ENCODE results near the gene GALNT10.

The GALNT10 gene

DNA sequence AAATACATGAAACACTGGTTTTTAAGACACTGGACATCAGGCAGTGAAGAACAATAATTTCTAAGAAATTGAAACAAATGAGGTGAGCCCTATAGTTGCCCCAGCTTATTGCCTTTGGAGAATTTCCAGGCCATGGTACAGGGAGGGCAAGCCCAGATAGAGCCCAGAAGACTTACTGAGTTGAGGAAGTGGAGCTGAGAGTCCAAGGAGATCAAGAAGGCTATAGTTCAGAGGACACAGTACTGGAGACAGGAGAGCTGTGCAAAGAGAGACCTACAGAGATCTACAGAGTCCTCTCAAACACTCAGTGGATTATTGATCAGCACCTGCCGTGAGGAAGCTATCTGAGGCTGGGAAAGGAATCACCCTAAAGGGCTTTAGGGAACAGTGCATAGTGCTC lies 112.6 kb downstream of the GALNT10 start:
- no peak for DNase-seq

DNA sequence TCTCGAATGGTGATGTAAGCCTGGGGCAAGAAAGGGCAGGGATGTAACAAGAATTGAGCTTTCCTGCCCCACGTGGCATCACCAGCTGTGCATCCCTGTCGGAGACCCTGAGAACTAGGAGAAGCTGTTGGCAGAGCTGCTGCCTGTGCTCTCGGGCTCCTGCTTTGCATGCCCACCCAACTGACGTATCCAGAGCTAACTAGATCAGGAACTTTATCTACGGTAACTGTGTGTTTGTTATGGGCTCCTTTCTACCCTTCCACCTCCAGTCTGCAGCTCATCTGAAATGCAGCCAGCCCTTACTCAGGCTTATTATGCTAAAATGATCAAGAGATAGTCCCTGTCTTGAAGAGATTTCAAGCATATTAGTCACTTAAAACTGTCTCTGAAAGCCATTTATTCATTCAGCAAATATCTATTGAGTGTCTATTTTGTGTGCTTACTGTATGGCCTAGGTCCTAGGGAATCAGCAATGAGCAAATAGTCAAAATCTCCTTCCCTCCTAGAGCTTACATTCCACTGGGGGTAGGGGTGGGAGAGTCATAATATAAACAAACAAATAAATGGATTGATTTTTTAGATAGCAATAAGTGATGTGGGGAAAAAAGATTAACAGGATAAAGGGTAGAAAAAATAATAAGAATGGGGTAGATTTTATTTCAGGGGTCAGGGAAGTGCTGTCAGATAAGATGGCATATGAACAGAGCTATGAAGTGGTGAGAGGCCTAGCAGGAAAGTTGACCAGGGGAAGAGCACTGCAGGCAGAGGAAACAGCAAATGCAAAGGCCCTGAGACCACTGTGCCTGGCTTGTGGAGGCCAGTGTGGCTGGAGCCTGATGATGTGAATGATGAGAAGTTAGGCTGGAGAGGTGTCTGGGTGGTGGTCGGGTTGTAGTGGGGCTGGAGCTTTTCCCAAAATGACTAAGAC lies 118.2 kb downstream of the GALNT10 start:
- no peak for DNase-seq

DNA sequence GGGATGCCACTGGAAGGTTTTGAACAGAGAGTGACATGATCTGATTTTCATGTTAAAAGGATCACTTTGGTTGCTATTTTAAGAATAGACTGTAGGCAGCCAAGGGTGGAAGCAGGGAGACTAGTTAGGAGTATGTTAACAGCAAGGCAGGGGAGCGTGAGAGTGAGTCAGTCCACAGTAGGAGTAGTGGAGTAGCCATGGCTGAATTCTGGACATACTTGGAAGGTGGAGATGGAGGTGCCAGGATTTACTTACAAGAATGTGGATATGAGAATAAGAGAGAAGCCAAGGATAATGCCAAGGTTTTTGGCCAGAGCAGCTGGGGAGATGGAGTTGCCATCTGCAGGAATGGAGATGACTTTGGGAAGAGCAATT lies 118.8 kb downstream of the GALNT10 start:
- DNase-seq = no peak

DNA sequence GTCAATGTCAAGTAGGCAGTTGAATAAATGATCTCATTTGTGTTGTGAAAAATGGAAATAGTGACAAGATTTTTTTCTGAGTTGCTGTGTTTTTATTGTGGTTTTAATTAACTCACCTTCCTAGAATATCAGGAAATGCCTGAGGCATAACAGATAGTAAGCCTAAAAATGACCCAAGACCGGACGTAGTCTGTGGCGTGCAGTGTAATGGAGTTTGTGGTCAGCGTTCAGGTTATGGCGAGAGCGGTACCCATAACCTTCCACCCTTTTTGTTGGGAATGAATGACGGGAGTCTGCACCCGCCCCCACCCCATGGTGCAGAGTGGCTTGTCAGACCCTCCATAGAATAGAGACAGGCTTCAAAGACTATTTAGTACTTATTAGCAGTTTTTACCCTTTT lies 119.3 kb downstream of the GALNT10 start:
- DNase-seq = no peak

DNA sequence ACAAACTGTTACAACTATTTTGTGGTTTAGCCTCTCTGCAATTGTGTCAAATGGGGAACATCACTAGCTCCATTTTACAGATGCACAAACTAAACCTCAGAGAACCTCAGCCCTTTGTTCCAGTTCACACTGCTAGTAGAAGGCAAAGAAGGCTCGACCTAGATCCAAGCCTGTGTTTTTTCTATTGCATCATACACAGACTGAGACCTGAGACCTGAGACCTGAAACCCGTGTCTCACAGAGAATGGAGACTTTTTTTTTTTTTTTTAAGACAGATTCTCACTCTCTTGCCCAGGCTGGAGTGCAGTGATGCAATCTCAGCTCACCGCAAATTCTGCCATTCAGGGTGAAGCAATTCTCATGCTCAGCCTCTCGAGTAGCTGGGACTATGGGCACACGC lies 120.8 kb downstream of the GALNT10 start:
- DNase-seq = no peak

DNA sequence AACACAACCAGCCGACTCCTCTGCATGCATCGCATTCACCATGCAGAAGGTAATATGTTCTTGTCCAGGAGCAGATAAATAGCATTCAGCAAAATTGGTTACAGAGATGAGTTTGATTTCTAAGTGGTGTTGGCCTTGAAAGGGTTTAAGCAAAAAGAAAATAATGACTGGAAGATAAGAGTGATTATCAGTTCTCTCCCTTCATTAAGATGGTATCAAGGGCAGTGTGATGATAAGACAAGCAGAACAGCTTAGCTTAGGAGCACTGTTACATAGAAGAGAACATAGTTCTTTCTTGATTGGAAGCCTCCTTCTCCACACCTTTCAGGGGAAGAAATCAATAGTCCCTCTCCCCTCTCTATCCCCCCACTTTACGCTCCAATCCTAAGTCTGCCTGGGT lies 121.5 kb downstream of the GALNT10 start:
- no peak for DNase-seq

DNA sequence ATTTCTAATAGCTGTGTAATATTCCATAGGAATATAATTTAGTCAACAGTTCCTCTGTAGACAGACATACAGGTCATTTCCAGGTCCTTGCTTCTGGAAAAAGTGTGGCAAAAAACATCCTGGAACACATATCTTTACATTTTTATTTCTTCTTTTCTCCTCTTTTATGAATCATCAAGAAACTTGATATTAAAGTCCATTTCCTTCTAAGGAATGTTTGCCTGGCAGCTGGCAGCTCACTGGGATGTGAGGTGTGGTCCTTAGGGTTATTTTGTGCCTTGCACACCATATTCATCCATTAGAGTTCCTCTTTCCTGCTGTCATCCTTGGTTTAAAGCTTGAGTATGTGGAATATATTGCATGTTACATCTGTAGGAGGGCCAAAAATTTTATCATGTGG lies 122.0 kb downstream of the GALNT10 start:
- no peak for DNase-seq

DNA sequence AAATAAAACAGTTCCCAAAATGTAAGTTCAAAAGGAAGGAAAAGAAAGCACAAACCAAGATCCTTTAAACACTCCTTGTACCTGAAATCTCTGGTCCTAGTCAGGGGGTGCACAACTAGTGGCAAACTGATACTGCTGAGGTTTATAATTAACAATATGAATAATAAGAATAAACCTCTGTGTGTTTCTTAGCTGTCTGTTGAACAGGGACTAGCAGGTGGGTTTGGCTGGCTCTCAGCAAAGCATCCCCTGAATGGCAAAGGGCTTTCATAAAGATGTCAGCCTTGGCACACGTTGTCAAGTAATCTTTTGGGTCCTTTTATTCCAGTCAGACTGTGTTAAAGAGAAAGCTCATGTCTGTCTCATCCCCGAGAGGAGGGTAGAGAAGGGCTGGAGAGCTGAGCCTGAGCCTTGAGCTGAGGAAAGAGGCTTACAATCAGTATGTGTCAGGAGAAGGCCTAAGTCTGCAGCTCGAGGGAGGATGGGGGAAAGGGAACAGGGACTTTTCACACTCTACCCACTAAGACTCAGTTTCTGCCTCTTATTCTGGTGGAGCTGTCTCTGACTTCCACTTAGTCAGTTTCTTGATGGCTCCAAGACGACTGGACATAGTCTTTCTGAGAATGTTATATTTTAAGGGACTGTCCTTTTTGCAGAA lies 123.0 kb downstream of the GALNT10 start:
- no peak for DNase-seq

DNA sequence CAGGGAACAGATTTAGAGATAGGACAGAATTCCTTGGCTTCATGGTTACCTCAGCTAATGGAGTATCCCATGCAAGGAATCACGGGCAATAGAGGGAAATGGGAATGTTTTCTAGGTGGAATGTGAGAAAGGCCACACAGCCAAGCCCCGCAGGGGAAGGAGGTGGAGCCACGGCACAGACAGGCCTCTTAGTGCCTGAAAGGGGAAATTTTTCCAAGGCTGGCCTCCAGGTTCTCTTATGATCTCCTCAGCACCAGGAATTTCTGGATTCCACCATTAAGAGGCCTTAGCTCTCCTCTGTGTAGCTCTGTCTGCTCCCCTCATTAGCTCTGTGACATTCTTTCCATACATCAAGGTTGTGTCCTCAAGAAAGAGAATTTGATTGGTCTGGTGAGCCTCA lies 124.7 kb downstream of the GALNT10 start:
- no peak for DNase-seq

DNA sequence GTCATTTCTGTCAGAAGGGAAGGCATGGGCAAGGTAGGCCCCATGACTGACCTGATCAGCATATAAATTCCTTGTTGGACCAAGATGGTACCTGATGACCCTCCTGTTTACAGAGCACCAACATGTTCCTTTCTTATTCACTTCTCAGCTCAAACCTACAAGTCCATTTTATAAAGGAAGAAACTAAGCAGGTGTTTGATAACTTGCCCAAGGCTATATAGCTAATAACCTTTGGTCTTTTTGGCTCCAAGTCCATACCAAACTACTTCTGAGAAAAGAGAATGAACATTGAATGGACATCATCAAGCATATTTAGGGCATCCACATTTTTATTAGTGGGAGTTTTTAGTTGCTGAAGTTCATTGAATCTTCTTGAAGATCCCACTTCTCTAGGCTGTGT lies 125.2 kb downstream of the GALNT10 start:
- no peak for DNase-seq

DNA sequence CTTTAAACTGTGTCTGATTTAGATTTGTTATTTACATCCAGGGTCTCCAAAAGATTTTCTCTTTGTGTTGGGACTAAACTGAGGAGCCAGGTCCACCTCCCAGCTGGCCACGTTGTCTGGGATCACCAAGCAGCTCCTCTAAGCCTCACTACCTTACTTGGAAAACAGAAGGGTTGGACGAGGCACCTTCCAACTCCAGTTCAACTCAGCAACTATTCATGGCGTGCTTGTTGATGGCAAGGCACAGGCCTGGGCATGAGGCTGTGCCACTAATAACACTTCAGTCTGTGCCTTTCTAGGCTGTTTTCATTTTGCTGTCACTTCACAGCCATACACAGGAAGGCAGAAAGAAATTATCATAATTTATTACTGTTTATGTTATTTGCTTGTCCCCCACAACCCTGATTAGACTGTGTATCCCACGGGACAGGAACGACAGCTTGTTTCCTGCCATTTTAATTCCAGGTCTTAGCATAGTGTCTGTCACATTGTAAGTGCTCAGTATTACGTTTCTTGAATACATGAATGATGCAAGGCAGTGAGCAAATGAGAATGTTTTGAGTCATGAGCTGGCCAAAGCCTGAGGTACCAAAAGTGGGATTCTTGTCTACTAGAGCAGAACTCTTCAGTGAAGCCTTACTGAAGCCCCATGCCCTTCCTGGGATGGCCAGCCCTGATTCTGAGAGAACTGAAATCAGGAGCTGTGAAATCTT lies 125.8 kb downstream of the GALNT10 start:
- no peak for DNase-seq

DNA sequence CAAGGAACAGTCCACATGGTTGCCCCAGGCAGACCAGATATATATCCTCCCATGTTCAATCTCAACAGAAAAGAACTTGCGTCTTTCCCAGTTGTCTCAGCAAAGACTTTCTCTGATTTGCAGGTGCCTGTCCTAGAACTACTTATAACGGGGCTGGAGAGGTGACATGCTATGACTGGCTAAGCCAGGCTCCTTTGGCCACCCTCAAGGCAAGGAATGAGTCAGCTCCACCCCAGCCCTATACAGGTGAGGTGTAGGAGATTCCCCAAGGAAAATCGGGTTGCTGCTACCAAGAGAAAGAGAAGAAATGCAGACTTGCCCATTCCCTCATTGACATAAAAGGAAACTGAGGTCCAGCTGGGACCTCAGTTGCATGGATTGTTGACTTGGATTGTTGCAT lies 127.4 kb downstream of the GALNT10 start:
- no peak for DNase-seq

DNA sequence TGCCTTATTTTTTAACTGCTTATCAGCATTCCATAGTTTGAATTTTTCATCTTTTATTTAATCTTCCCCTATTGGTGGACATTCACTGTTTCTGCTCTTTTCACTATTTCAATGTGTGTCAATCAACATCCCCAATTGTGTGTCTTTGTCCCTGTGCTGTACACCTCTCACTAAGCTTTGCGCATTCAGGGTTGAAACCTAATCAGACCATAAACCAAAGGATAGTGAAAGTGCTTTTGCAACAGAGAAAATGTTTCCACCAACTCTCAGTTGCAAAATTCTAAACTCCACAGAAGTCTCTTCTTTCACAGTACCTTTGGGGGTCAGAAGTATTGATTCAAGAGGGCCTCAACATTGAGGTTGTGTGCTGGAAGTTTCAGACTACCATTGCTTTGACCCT lies 128.2 kb downstream of the GALNT10 start:
- DNase-seq = no peak

DNA sequence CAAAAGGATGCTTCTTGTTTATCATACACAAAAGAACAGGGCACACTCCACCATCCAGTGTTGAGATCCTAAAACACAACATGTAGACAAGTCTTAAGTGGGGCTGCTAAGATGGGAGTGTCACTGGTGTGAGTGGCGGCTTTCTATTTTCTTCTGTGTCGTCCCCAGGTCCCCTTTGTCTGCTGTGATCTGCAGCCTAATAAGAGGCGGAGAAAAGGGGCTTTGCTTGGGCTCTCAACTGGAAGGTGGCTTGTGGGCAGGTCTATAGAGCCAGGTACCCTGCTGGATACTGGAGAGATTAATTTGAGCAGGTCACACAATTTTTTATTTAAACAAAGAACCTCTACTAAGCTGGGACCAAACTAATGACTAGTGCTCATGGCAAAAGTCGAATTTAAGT lies 129.2 kb downstream of the GALNT10 start:
- no peak for DNase-seq

DNA sequence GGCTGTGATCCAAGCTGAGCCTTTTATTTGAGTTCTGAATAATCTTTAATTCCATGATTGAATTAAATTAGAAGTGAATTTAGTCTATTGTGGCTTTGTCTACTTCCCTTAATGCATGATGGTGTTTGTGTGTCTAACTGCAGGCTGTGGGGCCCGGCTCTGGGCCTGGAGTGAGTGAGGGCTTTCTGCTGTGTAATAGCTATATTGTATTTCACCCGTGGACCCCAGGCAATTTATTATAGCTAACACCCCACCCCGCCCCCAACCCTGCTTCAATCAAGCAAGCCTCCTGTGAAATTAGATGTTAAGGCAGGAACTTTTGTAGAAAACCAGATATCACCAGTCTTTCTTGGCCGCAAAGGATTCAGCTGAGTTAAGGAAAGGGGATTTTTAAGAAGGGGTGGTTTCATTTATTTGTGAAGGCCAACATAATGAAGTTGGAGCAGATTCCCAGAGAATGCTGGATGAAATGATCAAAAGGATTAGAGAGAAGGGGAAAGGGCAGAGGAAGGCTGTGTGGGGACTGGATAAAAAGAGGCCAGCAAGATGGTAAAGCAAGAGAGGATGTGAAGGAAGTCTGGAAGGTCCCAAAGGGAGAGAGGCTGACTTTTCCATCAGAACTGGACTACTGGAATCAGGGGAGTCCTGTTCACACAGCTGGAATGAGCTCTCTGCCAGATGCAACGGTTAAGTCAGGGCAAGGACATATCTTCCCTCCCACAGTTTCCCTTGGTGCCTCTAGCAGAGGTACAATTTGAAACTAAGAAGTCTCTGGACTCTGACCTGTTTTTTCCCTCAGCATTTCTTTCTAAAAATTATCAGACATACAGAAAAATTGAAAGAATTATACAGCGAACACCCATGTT lies 129.9 kb downstream of the GALNT10 start:
- DNase-seq = no peak

DNA sequence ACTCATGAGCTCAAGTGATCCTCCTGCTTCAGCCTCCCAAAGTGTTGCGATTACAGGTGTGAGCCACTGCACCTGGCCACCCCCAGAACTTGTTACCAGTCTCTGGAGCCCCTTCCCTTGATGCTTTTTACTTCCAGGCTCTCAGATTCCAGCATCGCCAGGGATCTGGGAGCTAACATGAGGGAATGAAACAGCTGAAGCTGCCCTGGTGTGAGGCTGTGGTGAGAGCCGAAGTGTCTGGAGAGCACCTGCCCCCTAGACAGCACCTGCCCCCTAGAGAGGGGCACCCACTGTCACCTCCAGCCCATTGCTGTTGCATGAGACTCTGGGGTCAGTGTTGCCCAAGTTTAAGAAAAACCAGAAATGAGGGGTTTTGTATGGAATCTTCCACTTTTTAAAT lies 131.0 kb downstream of the GALNT10 start:
- DNase-seq = no peak

DNA sequence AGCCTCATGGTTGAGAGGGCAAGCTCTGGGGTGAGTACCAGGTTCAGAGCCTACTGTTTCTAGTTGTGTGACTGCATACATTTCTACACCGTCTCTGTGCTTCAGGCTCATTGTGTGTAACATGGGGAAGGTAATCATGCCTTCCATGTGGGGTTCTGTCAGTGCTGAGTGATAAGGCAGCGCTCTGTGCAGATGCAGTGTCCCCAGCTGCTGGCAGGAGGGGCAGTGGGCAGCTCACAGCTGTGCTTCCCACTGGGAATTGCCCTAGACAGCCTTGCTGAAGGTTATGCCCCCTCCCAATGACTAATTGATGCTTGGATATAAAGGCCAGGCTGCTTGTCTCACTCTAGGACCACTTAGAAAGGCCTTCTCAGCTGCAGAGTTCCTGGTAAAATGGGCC lies 133.5 kb downstream of the GALNT10 start:
- no peak for DNase-seq

DNA sequence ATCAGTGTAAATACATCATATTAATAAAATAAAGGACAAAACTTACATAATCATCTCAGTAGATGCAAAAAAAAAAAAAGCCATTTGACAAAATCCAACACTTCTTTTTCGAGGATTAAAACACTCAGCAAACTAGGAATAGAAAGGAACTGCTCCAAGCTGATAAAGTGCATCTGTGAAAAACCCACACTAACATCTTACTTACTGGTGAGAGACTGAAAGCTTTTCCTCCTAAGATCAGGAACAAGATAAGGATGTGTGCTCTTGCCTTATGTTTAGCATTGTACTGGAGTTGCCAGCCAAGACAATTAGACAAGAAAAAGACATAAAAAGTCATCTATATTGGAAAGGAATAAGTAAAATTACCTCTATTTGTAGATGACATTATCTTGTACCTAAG lies 135.0 kb downstream of the GALNT10 start:
- DNase-seq = no peak

DNA sequence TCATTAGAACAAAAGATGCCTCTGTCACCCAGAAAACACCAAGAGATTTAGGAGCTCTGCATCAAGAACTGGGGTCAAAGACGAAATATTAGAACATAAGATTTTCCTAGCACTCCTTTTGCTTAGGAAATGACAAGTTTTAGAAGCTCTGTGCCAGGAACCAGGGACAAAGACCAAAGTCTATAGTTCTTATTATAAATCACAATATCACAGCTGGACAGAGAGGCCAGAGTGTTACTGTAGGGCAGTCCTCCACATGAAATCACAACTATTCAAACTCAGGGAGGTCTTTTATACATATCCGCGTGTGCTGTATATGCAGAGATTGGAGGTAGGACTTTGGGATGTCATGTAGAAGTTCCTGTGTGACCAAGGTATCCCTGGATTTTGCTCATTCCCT lies 138.5 kb downstream of the GALNT10 start:
- no peak for DNase-seq

DNA sequence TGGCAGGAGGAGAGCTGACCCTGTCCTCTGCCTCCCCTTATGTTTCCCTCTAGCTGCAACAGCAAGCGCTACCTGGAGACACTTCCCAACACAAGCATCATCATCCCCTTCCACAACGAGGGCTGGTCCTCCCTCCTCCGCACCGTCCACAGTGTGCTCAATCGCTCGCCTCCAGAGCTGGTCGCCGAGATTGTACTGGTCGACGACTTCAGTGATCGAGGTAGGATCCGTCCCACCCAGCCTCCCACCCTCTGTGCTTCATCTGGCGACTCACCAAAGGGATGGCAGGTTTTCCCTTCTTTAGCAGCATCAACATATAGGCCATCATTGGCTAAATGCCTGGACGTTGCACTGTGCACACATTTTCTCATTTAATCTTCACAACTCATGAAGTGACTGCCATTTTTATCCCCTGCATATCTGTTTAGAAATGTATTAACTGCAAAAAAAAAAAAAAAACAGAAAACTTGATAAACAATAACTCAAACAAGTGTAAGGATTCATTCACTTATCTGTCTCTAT lies 139.0 kb downstream of the GALNT10 start:
- DNase-seq = no peak

DNA sequence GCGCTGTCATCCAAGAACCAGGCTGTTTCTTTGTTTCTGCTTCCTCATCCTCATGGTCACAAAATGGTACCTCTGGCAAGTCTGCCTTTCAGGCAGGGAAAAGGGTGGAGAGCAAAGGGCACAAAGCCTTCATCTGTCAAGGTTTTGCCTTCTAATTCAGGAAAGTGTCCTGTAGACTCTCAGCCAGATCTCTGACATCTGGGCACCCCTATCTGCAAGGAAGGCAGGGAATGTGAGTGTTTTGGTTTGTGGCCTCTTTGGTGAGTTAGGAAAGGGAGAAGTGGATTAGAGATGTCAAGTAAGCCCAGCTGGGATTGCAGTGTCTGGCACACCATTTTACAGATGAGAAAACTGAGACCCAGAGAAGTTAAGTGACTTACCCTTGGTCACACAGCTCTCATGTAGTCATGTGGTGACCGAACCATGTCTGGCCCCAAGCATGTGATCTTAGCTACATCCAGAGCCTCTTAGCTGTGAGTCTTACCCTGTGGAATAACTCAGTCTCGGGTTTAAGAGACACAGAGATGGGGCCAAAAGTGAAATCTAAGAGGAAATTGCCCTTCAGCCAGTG lies 139.6 kb downstream of the GALNT10 start:
- no peak for DNase-seq

DNA sequence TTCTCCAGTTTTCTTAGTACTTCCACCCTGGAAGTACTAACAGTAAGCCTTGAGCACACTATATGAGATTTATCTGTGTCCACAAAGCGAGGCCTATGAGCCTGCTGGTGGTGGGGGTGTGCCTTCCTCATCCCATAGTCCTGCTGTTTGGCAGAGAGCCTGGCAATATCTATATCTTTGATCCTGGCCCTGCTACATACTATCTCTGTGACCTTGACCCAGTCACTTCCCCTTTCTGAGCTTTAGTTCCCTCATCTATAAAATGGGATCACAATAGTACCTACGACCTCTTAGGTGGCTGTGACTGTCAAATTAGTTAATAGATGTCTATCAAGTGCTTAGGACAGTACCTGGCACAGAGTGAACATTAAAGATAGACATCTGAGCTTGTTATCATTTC lies 140.7 kb downstream of the GALNT10 start:
- DNase-seq = no peak
